GM12873 (cell line): Measurements from ENCODE around the gene TRIM27.

Source experiments
- CTCF ChIP-seq: IDR thresholded peaks from 2 replicates; pipeline ENCODE4 v1.5.1; 2012; ENCODE audit warnings: low read depth, mild to moderate bottlenecking, moderate library complexity, low read length, control low read depth; ENCODE audit not compliant: insufficient read depth; ENCODE audit errors: missing control alignments

TRIM27 gene

GRCh38 chr6:28884423-28885131, 39.2 kb downstream of the TRIM27 start:
- no peak for TF ChIP-seq CTCF

GRCh38 chr6:28880894-28881780, 42.6 kb downstream of the TRIM27 start:
- TF ChIP-seq CTCF = no peak

- TF ChIP-seq CTCF = no peak
These were observed 43.3 kb downstream of the TRIM27 start for GRCh38 chr6:28880519-28880893.

GRCh38 chr6:28876710-28877109, 47.1 kb downstream of the TRIM27 start:
- no peak for TF ChIP-seq CTCF

- TF ChIP-seq CTCF = no peak
These were observed 48.5 kb downstream of the TRIM27 start for GRCh38 chr6:28875191-28875747.

GRCh38 chr6:28871335-28872156, 52.2 kb downstream of the TRIM27 start:
- TF ChIP-seq CTCF = no peak
